HG03565 (cell line): ENCODE measurements around the gene DIPK1B.

Experiments
- ATAC-seq: cut with Tn5 transposase; IDR thresholded peaks from one replicate; pipeline ENCODE4 v1.9.1; 2021; ENCODE audit warnings: mild to moderate bottlenecking, moderate library complexity; ENCODE audit not compliant: unreplicated experiment

The DIPK1B gene

DNA sequence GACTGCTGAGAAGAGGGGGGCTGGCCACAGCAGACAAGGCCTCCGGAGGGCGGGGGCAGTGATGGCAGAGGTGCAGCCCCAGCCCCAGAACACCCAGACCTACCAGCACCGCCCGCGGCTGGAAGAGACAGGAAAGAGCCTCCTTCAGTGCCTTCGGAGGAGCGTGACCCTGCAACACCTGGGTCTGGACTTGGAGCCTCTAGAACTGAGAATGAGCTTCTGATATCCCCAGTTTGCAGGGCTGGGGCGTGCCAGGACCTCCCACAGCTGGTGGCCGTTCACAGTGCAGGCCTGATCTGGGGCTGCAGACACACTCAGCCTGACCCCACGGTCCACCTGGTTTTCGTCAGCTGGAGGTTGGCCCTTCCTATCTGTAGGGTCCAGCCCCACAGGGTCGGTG is 21.2 kb downstream of the DIPK1B start:
- no peak for ATAC-seq

DNA sequence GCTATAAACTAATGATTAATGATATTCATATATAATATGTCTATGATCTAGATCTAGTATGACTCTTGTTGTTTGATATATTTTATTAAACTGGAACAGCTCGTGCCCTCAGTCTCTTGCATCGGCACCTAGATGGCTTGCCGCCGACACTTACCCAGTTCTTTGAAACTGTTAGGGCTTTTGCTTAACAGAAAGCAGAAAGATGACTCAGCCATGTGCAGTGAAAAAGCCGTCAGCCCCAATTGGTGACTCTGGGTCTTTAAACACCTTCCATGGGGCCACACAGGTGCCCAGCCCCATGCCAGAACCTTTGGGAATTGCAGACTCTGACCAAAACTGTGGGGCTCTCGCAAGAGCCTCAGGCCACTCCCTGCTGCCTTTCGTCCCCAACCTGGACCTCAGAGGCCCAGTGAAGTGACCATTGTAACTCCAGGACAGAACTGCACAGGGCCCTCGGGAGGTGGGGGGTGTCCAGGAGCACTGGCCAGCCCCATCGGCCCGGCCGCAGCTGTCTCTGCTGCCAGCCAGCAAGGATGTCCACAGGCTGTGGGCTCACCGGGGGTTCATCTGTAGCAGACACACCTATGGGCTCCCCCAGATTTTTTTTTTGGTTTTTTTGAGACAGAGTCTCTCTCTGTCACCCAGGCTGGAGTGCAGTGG is 22.6 kb downstream of the DIPK1B start:
- ATAC-seq = no peak

DNA sequence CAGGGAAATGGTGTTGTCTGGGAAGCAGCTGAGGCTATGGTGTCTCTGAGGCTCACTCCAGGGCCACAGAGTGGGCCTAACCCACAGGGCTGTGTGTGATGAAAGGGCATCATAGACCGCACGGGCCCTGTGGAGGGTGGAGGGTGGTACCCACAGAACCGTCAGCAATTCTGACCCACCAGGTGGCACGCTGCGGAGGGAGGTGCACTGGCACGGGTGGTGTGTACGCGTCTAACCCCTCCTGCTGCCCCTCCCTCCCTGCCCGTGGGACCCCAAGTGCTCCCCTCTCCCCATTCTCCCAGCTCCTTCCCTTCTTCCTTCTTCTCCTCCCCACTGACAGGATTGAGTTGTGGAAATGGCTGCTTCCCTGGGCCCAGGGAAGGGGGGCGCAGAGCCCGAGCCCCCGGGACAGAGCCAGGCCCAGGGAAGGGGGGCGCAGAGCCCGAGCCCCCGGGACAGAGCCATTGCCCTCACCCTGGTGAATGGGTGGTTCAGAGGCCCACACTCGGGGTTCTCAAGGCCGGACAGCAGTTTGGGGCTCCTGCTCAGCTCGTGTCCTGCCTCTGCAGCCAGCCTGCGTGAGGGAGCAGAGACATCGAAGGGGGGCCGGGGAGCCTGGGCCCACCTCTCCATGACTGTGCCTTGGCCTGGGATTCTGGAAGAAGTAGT is 23.6 kb downstream of the DIPK1B start:
- ATAC-seq = no peak

DNA sequence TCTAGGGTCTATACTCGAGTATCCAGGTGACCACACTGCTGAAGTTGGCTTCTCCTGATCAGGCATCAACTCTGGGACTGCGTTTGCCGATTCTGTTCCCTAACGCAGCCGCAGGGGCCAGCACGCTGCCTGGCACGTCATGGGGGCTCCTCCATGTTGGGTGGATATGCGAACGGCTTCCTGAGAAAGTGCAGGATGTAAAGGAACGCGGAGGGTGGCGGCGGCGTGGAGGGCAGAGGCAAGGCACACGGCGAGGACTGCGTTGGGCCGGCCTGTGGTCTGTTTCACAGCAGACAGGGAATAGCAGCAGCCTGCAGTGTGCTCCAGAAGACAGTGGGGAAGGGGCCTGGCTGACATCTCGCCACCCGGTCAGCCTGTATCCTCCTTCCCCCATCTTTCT is 26.6 kb downstream of the DIPK1B start:
- ATAC-seq = no peak

DNA sequence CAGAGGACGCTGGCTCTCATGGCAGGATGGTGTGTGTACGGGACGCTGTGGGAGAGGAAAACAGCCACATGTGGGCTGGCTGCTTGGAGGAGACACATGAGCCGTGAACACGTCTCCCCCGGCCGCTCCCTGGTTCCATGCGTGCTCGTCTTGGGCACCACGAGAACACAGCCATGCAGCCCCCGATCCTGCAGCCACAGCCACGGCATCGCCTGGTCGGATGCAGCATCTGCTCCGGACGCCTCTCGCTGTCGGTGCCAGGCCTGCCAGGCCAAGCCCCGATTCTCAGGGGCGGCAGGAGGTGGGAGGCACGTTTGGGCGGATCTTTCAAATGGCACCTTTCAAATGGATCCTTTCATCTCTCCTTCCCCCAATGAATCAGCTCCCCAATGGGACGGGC is 27.1 kb downstream of the DIPK1B start:
- no peak for ATAC-seq

DNA sequence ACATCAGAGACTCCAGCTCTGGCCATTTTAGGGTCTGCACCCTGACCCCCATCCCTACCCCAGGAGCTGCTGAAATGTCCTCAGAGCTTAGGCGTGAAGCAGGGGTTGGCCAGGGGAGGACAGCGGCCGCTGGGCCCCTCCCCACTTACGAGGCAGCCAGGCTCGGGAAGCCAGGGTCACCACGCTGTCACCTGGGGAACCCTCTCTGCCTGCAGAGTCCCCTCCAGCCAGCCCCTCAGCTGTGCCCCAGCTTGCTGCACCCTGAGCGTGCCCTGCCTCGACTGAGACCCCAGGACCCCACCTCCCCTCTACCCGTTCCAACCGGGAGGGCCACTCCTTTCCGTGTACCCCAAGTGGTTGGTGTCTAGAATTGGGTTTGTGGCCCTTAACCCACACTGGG is 27.7 kb downstream of the DIPK1B start:
- ATAC-seq = no peak

DNA sequence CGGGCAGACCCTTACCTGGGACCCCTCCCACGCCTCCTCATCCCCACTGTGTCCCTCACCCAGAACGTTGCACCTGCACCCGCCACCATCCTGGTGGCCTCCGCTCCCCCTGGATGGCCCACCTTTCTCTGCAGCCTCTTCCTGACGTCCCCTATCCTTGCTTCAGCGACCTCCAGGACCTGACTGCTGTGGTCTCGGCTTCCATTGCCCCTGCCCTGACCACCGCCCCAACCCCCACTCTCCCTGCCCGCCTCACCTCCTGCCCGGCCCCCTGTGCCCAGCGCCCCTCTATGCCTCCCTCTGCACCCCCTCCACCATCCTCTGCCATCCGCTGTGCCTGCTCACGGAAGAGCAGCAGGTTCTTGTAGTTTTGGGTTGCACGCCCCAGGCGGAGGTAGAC is 28.1 kb downstream of the DIPK1B start:
- no peak for ATAC-seq

DNA sequence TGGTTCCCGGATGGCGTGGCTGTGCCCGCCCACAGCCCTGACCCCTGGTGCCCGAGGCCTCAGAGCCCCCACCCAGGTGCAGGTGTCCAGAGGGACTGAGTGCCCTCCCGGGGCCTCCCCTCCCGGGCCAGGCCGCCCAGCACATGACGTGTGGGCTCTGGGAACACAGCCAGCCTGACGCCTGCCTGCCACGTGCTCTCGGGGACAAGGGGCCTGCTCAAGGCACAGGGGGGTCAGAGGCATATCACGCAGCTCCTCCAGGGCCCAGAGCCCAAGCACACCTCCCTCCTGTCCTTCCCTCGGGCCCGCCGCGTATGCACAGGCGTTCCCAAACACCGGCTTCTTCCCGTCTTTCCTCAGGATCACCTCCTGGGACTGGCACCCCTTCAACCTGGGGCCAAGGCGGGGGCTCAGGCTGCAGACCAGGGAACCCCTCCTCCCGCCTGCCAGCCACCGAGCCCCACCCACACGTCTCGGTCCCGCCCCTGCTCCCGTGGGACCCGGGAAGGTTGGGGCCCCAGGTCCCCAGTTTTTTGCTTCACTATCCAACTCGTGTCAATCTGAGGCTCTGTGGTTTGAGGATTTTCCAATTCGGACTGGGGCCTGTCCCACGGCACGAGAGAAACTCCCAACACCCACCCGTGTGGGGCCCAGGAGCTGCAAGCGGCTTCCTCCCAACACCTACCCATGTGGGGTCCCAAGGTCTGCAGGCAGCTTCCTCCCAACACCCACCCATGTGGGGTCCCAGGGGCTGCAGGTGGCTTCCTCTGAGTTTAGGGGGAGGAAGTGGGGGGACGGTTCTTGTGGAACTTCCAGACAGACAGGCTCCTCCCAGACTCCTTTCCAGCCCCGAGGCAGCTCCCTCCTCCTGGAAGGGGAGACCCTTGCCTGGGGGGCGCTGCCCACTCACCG is 28.9 kb downstream of the DIPK1B start:
- ATAC-seq = no peak

DNA sequence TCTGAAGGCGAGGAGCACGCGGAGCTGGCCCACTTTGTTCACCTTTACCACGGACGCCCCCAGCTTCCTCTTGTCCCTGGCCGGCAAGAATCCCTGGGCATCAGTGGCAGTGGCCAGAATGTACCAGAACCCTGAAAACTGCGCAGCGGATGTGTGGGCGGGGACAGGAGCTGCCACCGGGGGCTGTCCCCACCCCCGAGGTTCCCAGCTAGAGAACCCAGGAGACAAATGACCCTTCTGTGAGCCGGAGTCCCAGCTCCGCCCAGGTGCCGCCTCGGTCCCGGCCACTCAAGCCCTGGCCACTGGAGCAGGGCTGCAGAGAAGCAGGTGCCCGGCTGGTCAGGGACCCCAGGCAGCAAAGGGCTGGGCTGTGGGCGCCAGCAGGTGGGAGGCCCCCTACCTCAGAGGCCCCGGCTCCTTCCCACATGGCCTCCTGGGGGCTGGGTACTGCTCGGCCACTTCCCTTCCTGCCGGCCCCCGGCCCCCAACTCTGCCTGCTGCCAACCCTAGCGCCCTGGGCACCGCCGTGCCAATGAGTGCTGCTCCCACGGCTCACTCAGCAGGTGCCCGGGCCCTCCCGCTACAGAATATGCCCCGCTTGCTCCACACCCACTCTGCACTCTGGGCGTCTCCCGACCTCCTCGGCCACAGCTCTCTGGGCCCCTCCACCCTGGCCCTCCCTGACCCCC is 29.7 kb downstream of the DIPK1B start:
- no peak for ATAC-seq

DNA sequence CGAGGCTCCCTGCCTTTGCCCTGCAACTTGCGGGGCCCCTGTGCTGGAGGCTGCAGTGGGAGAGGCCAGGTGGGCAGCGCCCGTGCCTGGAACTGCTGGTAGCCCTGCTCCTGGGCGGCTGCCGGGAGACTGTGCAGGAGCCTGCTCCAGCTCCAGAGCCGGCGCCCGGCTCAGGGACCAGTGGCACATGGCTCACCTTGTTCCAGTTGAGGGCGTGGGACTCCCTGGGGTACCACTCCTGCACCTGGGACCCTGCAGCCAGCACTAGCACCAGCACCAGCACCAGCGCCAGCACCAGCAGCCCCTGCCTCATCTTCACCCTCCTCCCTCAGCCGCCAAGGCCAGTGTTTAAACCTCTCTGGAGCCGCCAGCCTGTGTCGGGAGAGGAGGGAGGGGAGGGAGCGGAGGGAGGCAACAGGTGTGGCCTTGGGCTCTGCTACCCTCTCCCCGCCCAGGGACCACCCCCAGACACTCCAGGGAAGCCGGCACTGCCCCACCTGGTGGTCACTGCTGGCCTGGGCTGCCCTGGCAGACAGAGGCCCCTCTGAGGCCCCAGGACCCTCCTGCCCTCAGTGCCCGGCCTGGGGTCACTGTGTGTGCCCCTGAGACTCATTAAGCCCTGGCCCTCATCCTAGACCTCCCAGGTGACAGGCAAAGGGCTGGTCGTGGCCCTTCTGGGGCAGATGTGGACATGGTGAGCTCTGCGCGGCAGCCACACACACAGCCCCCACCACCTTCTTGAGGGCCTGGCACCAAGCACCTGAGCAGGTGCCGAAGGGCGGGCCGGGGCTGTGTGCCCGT is 30.4 kb downstream of the DIPK1B start, which contains the start of gene LCN10:
TSS of gene LCN10 (minus strand) at position 350 of the 801 bp plus-strand sequence. CDS start at position 313, 37 bp downstream.
- no peak for ATAC-seq

DNA sequence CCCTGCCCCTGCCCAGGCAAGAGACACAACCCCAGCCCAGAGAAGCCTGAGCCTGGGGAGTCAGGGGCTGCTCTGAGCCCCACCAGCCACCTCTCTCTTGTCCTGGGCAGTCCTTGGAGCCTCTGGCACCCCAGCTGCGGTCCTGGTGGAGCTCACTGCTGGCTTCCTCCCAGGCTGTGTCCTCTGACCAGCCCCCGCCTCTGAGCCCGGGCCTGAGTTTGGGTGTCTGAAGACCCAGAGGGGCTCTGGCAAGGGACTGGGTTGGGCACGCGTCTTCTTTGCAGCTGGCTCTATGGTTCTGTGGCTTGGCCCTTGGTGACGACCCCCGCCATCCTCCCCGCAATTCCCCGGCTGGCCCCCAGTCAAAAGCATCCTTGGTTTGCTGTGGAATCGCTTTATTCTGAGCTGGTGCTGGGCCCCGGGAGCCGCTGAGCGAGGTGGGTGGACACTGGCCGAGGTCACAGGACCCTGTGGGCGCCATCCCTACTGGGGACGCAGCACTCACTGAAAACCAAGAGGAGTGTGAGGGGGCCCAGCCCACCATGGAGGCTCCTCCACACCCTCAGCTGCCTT is 31.4 kb downstream of the DIPK1B start:
- ATAC-seq = no peak

DNA sequence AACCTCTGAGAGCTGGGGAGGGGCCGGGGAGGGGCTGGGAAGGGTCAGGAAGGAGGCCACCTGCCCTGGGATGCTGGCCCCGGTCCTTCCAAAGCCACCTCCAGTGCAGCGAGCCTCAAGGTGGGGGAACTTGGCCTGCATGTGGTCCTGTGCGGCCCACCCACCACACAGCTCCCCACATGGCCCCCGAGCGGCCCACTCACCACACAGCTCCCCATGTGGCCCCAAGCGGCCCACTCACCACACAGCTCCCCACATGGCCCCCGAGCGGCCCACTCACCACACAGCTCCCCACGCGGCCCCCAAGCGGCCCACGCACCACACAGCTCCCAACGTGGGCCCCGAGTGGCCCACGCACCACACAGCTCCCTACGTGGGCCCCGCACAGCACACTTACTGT is 32.4 kb downstream of the DIPK1B start:
- ATAC-seq = no peak

DNA sequence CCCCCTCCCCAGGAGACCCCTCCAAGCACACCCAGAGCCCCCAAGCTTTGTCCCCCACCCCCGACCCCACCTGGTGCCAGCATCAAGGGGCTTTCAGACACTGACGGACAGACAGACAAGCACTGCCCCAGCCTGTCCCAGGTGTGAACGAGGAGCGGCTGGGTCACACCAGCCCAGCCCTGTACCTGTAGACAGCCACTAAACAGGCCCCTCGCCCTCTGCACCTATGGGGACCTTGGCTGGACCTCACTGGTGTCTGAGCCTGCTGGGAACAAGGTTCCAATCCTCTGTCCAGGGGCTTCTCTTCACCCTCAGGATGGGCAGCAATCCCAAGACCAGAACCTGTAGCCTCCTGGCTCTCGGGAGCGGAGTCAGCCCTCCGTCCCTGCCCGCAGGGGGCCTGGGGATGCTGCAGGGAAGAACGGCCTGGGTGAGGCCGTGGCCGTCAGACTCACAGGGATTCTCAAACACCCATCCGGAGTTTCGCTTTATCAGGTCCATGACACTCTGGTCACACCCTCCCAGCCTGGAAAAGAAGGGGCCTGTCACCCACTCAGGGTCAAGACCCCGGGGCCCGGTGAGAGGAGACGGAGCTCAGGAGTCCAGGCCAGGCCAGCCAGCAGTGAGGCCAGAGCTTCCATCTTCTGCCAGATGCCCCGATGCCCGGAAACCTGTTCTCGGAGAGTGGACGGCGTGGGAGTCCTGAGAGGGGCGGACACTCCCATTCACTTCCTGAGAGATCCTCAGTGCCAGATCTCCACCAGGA is 33.2 kb downstream of the DIPK1B start:
- ATAC-seq = no peak

DNA sequence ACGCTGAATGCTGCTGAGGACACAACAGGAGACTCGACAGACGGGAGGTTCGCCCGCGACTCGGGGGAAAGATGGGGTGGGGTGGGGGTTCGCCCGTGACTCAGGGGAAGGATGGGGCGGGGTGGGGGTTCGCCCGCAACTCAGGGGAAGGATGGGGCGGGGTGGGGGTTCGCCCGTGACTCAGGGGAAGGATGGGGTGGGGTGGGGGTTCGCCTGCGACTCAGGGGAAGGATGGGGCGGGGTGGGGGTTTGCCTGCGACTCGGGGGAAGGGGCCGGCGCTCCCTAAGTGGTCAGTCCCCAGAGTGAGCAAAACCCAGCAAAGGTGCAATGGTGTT is 33.8 kb downstream of the DIPK1B start:
- ATAC-seq = no peak

DNA sequence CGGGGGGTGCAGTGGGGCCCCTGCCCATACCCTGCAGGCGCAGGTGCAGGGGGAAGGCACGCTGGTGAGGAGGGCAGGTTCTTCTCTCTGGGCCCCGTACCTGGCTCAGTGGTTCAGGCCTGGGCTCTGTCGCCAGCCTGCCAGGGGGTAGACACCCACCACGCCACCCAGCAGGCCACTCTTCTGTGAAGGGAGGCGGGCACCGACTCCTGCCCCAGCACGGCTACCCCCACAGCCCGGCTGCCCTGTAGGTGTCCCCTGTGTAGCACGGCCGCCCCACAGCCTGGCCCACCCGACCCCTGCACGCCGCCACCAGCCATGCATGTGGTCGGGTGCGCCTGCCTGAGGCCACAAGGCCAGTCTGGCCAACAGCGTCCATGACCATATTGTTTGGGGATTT is 34.2 kb downstream of the DIPK1B start:
- ATAC-seq = no peak

DNA sequence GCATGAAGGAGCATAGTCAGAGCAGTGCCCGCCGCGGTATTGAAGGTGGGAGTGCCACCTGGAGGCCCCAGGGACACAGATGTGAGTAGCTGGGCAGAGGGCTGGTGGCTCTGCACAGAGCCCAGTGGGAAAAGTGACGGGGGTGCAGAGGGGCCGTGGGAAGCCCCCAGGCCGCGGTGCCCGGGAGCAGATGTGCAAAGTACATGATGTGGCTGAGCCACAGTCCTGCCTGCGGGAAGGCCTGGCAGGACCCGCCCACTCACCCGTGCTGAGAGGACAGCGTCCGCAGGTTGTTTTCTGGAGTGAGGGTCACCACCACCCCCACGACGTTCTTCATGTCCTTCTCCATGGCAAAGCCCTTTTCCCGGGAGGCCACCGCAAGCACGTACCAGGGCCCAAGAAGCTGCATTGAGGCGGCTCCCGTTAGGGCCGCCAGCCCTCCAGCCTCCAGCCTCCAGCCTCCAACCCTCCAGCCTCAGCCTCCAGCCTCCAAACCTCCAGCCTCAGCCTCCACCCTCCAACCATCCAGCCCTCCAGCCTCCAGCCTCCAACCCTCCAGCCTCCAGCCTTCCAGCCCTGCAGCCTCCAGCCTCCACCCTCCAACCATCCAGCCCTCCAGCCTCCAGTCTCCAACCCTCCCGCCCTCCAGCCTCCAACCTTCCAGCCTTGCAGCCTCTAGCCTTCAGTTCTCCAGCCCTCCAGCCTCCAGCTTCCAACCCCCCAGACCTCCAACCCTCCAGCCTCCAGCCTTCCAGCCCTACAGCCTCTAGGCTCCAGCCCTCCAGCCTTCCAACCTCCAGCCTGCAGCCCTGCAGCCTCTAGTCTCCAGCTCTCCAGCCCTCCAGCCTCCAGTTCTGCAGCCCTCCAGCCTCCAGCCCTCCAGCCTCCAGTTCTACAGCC is 35.0 kb downstream of the DIPK1B start:
- no peak for ATAC-seq

DNA sequence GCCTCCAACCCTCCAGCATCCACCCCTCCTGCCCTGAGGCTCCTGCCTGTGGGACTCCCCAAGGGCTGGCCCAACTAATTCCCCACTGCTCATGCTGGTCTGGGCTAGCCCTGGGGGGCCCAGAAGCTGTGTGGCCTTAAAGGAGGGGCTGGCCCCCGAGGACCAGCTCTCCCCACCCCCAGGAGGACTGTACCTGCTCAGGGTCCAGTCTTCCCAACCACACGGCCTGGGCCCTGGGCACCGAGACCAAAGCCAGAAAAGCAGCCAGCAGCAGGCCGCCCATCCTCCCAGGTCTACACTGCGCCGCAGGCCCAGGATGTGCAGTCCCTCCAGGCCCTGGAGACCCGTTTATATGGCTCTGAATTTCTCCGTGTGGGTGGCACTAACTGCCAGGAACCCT is 35.8 kb downstream of the DIPK1B start, which contains the start of gene LCN6:
TSS of gene LCN6 (minus strand) at position 325 of the 400 bp plus-strand sequence. CDS start at position 283, 42 bp downstream.
- ATAC-seq = no peak
